HG03354 (cell line): Measurements from ENCODE around the gene CALML5.

ENCODE experiments used
- ATAC-seq: cut with Tn5 transposase; IDR thresholded peaks from one replicate; pipeline ENCODE4 v1.9.1; 2021; ENCODE audit warnings: mild to moderate bottlenecking; ENCODE audit not compliant: unreplicated experiment, poor library complexity, severe bottlenecking

CALML5 gene

DNA sequence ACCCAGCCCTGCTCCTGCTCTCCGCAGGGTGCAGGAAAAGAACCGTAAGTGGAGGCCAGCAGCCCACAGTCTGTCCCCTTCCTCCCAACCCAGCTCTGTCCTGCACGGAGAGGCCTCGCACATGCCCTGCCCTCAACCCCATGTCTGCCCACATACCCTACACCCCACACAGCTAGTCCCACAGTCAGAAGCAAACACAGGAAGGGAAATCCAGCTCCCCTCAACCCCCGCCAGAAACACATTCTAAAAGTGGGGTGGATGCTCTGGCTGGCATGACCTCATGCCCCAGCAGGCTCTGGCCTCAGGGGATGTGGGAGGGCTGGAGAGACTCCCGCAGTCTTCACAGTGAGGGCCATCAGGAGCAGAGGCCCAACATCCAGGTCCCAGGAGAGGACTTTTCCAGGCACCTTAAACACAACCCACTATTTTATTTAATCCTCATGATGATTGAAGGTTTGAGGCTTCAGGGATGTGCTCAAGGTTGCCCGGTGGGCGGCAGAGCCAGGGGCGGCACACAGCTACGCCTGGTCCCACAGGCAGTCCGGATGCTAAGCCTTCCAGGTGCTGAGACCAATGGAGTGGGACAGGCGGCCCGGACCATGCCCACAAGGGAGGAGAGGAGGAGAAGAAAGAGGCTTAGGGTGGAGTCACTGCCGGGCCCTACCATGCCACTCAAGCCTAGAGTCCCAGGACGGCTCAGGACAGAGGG, 29.9 kb downstream of the CALML5 start:
- ATAC-seq: no peak

DNA sequence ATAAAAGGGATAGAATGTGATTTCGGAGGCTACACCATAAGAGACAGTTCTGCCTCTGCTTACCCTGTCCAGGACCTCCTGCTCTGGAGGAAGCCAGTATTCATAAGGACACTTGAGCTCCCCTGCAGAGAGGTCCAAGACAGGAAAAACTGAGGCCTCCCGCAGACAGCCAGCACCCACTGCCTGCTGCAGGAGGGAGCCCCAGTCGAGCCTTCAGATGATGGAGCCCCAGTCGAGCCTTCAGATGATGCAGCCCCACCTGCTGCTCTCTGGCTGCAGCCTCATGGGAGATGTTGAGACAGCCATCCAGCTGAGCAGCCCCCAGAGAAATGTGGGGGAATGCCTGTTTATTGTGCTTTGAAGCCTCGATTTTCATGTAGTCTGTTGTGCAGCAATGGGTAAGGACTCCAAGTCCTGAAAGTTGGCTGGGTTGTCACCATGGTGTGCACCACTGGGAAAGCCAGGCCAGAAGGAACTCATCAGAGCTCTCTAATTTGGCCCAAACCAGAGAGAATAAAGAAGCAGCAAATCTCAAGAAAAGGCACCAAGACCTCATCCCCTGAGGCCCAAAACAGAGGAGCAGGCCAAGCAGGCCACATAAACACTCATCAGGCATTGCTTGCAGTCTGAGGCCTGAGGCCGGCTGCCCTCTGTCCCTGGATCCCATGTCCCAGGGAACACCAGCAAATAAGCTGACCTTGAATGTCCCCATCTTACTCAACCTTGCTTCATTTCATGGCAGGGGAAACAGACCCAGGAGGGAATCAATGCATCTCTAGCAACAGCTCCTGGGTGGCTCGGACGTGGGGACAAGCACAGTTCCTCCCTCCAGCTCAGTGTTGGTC, 30.9 kb downstream of the CALML5 start:
- ATAC-seq: no peak

DNA sequence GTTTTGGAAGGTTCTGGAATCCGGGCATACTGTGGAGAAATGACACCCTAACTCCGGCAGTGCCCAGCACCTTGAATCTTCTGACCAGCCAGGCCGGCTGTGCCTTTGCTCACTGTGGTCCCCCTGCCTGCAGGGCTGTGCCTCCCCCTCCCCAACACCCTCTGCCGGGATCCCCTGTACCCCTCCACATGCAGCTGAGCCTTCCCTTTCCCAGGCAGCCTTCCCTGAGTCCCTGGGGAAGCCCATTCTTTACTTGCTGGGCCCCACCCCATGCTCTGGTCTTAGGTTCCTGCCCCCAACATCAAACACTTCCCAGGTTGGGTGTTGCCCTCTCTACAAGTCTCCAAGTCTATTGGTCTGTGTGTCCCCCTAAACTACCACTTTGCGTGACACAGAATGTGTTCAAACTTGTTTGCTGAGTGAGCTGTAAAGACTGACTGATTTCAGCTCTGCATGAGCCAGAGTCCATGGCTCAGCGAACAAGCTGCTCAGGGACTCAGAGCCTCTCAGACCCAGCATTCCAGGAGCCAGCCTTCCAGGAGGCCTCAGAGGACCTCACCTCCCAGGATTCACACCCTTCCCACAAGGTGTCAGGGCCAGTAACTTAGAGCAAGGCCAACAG, 31.6 kb downstream of the CALML5 start:
- ATAC-seq: no peak

DNA sequence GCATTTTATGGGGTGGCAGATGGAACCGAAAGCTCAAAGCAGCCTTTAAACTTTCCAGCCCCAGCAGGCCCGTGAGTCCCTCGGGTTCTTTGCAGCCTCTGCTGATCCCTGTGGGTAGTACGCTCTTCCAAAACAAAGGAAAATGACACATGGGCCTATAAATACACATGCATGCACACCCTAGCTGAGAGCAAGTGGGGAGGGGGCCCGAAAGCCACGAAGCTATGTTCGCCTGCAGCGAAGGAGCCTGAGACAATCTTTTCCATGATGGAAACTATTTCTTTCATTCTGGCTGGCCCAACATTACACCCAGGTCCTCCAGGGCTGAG, 32.2 kb downstream of the CALML5 start:
- no peak for ATAC-seq

DNA sequence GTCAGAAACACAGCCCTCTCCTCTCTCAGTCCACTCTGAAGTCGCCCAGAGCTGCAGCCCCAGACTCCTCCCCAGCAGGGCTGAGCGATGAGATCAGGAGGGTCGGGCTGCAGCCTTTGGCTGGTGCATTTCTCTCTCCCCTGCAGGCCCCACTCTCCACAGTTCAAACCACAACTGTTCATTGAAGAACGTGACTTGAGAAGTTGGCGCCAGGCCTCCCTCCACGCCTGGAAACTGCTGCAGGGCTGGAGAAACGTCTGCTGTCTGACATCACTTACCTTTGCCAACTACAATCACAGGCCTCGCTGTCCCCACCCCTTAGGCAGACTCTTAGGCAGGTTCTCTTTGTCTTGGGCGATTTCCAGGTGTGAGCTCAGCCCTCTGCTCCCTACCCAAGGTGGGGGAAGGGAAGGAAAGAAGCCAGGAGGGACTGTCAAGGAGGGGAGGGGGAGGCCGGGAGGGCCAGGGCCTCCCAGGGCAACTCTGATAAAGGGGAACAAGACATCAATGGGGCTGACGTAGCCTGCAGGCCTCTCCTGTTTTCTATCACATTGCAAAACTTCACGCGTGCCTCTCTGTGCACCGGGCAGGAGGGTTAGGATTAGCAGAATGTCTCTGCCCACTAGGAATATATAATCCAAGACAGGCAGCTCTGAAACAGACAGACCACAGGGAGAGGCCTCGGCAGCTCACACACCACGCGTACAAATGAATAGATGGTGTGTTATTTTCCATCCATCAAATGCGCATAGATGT, 32.7 kb downstream of the CALML5 start:
- no peak for ATAC-seq

DNA sequence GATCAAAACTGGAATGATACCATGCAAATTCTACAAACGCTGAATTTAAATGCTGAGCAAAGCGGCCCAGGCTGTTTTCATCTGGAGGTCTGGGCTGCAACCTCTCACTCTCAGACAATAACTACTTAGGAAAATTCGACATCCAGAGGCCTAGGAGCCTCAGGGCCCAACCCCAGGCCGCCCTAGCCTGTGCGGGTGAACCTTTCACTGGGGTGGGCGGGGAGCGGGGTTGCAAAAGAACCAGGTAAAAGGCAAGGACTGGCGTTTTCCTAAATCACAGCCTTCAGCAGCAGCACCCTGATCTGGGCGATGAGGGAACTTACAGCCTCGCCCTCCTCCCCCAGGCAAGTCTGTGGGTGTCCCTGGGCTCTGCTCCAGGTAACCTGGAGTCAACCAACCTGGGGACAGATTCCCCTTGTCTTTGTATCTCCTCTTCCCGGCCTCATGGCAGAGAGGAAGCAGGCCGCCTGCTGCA, 33.4 kb downstream of the CALML5 start:
- ATAC-seq: no peak

DNA sequence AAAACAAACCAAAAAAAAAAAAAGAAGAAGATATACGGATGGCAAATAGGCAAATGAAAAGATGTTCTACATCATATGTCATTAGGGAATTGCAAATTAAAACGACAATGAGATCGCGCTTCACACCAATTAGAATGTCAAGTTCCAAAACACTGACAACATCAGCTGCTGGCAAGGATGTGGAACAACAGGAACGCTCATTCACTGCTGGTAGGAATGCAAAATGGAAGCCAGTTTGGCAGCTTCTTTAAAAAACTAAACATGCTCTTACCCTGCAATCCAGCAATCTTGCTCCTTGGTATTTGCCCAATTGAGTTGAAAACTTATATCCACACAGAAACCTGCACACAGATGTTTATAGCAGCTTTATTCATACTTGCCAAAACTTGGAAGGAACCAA, 34.8 kb downstream of the CALML5 start:
- no peak for ATAC-seq

DNA sequence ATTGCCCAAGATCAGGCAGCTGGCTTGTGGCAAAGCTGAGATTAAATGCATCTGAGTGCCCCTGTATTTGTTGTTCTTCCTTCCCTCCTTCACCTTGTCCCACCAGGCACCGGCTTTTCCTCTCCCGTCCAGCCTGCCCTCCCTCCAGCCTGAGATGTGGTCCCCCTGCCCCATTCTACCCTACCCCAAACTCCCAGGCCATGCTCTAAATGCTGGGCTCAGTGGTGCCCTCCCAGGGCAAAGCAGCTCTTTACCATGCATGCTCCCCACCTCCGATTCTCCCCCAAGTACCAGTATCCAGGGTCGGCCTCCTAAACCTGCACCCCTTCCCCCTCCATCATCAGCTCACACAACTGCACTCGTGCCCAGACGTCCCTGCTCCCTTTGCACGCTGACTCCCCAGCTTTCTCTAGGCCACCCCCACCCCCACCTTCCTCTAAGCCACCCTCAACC, 36.5 kb downstream of the CALML5 start:
- ATAC-seq: no peak

DNA sequence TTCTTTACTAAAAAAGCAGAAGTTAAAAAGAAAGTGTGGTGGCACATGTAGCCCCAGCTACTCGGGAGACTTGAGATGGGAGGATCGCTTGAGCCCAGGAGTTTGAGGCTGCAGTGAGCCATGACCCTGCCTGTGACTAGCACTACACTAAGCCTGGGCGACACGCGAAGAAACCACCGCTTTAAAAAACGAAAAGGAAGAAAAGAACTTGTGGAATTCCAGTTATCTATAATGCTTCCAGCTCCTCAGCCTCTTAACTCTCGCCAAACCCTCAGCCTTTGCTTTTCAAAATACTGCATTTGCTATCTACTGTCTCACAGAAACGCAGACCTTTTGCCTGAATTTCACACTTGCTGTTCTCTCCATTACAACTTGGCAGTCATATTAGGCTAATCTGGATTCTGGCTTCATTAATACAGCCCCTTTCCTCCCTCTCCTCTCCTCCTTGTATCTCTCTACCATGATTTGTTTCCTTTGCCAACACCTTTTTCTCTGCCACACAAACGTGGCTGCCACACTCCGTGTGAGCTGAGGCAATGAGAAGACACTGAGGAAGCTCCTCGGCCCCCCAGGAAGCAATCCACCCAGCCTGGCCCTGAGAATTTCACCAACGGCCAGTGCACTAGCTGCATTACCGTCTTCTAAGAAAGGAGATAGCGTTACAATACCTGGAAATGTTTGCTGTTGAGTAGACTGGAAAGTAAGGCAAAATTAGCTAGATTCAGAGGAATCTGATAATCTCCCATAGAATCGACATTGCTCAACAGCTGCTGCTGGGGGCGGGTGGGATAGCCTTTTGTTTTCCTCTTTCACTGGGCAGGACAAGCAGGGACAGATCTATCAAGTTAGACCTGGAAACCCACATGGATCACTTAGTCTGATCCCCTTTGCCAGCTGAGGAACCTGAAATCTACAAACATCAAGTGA, 37.2 kb downstream of the CALML5 start:
- ATAC-seq: no peak

DNA sequence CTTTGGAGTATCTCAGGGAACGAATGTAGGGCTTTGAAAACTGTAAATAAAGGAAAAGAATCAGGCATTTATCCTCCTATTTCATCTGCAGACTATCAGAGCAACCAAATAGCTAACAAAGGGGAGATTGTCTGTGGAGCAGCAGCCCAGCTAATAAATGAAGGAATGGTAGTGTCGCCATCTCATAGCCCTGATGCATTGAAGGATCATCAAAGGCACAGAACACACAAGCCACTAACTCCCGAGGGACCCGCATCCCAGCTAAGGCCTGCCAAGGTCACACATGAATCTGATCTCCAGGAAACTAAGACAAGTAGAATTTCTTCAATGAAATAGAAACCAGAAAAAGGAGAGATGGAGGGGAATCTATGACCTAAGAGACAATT, 38.2 kb downstream of the CALML5 start:
- no peak for ATAC-seq

DNA sequence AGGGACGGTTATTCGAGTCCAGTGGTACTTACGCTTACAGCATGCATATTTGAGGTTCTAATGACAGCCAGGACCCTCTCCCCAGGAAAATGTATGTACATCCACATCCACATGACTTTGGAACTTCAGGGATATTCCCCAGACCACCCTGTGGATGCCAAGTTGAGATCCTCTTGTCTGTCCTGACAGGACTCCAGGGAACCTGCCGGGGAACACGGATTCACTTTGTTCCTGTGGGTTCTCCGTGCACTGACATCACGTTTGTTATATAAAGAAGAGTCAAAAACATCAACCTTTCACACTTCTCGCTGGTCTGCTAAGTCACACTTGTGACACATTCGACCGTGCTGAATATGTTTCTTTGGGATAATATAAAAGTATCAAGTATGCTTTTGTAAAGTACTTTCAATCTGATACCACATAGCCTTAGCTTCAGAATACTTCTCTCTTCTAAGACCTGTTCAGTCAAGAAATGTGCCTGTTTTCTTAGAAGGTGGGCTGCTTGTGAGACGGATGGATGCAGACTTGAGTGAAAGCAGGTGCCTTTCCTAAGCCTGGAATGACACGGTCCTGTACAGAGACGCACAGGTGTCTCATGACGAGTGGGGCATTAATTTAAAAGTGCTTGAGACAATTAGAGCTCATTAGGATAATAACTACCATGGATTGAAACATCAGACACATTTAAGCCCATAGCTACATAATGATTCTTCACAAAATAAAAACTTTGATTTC, 38.7 kb downstream of the CALML5 start:
- no peak for ATAC-seq

DNA sequence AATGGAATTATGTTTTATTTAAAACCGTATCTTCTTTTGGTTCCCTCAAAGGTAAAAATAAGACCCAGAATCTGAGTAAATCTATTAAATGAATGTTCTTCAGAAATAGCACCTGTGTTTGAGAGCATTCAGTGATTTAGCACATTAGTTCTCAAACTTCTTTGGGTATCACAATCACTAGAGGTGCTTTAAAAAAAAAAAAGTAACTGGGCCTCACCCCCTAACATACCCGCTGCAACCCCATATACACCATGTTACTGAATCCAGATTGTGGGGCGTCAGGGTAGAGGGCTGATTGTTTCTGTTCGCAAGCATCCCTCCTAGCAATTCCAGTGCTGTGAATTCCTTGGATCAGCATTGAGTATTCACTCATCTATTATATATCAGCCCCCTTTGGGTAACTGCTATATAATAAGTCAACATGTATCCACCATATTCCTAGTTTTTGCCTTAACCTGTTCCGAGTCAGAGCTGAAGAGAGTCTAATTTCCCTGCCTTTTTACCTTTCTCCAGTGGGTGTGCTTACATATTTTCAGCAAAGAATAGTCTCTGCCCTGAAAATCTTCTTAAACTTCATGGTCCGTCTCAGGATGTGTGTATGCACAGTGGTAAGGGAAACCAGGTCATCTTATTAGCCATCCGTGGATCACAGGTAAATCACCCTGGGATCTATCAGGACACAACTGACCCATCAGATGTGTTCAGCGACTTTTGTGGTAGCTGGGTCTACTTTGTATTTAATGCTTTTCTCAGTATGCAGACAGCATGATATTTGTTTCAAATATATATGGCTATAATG, 40.2 kb downstream of the CALML5 start:
- ATAC-seq: no peak

DNA sequence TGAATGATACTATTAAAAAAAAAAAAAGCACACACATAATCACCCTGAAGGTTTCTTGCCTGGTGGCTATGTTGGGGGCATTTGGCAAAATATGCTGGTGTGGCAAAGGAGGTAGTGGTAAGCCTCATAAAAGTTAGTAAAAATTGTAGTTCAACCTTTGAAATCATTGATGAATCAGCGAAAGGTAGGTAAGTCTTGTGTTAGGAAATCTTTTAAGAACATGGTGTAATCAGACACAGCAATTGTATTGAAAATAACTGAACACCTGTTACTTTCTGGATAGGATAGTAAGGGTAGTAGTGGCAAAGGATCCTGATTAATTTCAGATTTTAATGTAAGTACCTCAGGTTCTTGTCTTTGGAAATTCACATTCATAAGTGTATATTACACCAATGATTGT, 40.9 kb downstream of the CALML5 start:
- ATAC-seq: no peak

DNA sequence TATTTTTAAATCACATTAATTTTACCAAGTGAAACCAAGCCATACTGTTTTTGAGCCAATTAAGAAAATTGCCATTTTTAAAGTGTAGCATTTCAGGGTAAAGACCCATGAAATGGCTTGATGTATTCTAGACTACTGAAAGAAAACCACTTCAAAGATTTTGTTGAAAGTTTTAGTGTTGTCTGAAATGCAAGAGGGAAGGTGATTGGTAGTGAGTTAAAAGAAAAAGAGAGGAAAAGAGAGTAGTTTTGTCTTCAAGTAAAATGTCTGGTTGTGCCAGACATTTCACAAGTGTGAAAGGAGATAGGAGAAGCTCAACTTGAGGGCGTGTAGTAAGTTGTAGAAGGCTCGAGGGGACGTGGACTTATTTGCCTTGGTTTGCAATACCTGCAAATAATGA, 41.6 kb downstream of the CALML5 start:
- ATAC-seq: no peak

DNA sequence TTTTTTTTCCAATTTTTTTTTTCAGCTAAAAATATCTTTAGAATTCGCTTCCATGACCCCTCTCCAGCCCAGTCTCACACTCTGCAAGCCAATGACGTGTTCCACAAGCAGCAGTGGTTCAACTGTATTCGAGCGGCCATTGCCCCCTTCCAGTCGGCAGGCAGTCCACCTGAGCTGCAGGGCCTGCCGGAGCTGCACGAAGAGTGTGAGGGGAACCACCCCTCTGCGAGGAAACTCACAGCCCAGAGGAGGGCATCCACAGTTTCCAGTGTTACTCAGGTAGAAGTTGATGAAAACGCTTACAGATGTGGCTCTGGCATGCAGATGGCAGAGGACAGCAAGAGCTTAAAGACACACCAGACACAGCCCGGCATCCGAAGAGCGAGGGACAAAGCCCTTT, 42.8 kb downstream of the CALML5 start:
- no peak for ATAC-seq

DNA sequence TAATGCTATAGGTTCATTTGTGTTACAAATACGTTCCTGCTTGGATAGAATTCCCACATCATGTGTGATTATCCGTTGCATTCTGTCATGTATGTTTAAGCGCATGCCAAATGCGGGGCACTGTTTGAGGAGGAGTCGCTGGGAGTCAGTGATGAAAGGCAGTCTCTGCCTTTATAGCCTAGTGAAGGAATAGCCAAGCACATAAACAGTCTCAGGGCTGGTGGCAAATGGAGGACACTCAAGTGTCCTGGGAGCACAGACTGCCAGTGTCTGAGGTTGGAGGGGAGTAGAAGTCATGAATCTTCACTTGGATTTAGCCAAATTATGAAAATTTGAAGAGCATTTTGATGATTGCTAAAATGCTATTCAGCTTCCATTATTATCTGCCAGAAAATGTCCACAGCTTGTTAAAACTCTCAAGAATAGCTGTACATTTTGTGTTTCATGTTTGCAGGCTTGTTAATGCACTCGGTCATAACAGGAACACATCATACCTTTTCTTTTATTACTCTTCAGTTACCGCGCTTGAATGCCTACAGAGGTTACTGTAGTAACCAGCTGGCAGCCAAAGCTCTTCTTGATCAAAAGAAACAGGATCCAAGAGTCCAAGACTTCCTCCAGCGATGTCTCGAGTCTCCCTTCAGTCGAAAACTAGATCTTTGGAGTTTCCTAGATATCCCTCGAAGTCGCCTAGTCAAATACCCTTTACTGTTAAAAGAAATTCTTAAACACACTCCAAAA, 45.5 kb downstream of the CALML5 start:
- ATAC-seq: no peak
